Measurements from ENCODE around the gene TECTB. TPM values are rescaled to one million over a fixed set of nuclear protein-coding genes. Genes with fewer than 3 reads are reported as not detected.

Gene TECTB
- total and polyA plus RNA-seq, 2 donors, result 0.05 to 0.21 TPM

GRCh38 chr10:112345743-112346142 is 62.5 kb downstream of the TECTB start:
- 98% methylated on average over 9 of the region's 9 CpGs for WGBS

GRCh38 chr10:112346774-112347173 is 63.6 kb downstream of the TECTB start:
- H3K4me1 ChIP-seq (ENCODE audit: control insufficient read depth in 2 of 2, insufficient read depth in 2 of 2, low read length in 2 of 2), result no peaks in the 10 kb centered on the region
- 96% methylated on average over 5 of the region's 5 CpGs for WGBS
- H3K9me3 ChIP-seq (ENCODE audit: control insufficient read depth in 2 of 2, insufficient read depth in 1 of 2, low read length in 1 of 2), result no peaks in the 10 kb centered on the region
- no peak for DNase-seq (ENCODE audit: low read depth in 6 of 9, low spot score in 9 of 9)
- H3K4me3 ChIP-seq (ENCODE audit: low read length in 2 of 2), result no peak overlapping the region
- no peaks in the 10 kb centered on the region for H3K27me3 ChIP-seq (ENCODE audit: control insufficient read depth in 2 of 2, insufficient read depth in 1 of 2, low read length in 1 of 2)
- no peaks in the 10 kb centered on the region for H3K36me3 ChIP-seq (ENCODE audit: control insufficient read depth in 2 of 2, insufficient read depth in 2 of 2, low read length in 1 of 2)
- H3K27ac ChIP-seq (ENCODE audit: low read depth in 1 of 2, low read length in 1 of 2), result no peak overlapping the region

More at GRCh38 chr10:112345743-112346142, 62.5 kb downstream of the TECTB start:
- Histone ChIP-seq H3K4me3 (ENCODE audit: low read length in 2 of 2) (no peak overlapping the region), H3K27ac (ENCODE audit: low read depth in 1 of 2, low read length in 1 of 2) (no peak overlapping the region), H3K27me3 (ENCODE audit: control insufficient read depth in 2 of 2, insufficient read depth in 1 of 2, low read length in 1 of 2) (no peaks in the 10 kb centered on the region), H3K36me3 (ENCODE audit: control insufficient read depth in 2 of 2, insufficient read depth in 2 of 2, low read length in 1 of 2) (no peaks in the 10 kb centered on the region), H3K9me3 (ENCODE audit: control insufficient read depth in 2 of 2, insufficient read depth in 1 of 2, low read length in 1 of 2) (no peaks in the 10 kb centered on the region), H3K4me1 (ENCODE audit: control insufficient read depth in 2 of 2, insufficient read depth in 2 of 2, low read length in 2 of 2) (no peaks in the 10 kb centered on the region)
- no peak for DNase-seq (ENCODE audit: low read depth in 6 of 9, low spot score in 9 of 9)

GRCh38 chr10:112347709-112348671 is 64.8 kb downstream of the TECTB start:
- Histone ChIP-seq H3K9me3 (ENCODE audit: control insufficient read depth in 2 of 2, insufficient read depth in 1 of 2, low read length in 1 of 2) (no peaks in the 10 kb centered on the region), H3K4me1 (ENCODE audit: control insufficient read depth in 2 of 2, insufficient read depth in 2 of 2, low read length in 2 of 2) (no peaks in the 10 kb centered on the region), H3K36me3 (ENCODE audit: control insufficient read depth in 2 of 2, insufficient read depth in 2 of 2, low read length in 1 of 2) (no peaks in the 10 kb centered on the region), H3K4me3 (ENCODE audit: low read length in 2 of 2) (no peak overlapping the region), H3K27ac (ENCODE audit: low read depth in 1 of 2, low read length in 1 of 2) (no peak overlapping the region), H3K27me3 (ENCODE audit: control insufficient read depth in 2 of 2, insufficient read depth in 1 of 2, low read length in 1 of 2) (no peaks in the 10 kb centered on the region)
- DNase-seq (ENCODE audit: low read depth in 6 of 9, low spot score in 9 of 9), result no peak
- WGBS, result 93% methylated on average over 12 of the region's 12 CpGs

- H3K4me3 ChIP-seq (ENCODE audit: low read length in 2 of 2), result no peak overlapping the region
- H3K9me3 ChIP-seq (ENCODE audit: control insufficient read depth in 2 of 2, insufficient read depth in 1 of 2, low read length in 1 of 2), result no peaks in the 10 kb centered on the region
- H3K27ac ChIP-seq (ENCODE audit: low read depth in 1 of 2, low read length in 1 of 2), result no peak overlapping the region
- H3K27me3 ChIP-seq (ENCODE audit: control insufficient read depth in 2 of 2, insufficient read depth in 1 of 2, low read length in 1 of 2), result no peaks in the 10 kb centered on the region
- no peaks in the 10 kb centered on the region for H3K4me1 ChIP-seq (ENCODE audit: control insufficient read depth in 2 of 2, insufficient read depth in 2 of 2, low read length in 2 of 2)
- 98% methylated on average over 1 of the region's 1 CpG for WGBS
- no peak for DNase-seq (ENCODE audit: low read depth in 6 of 9, low spot score in 9 of 9)
- H3K36me3 ChIP-seq (ENCODE audit: control insufficient read depth in 2 of 2, insufficient read depth in 2 of 2, low read length in 1 of 2), result no peaks in the 10 kb centered on the region
These were observed 65.6 kb downstream of the TECTB start for GRCh38 chr10:112348759-112349158.

- WGBS, result 97% methylated on average over 46 of the region's 46 CpGs
These were observed 66.4 kb downstream of the TECTB start for GRCh38 chr10:112349521-112350085.

GRCh38 chr10:112351146-112351545 is 67.9 kb downstream of the TECTB start:
- H3K36me3 ChIP-seq (ENCODE audit: control insufficient read depth in 2 of 2, insufficient read depth in 2 of 2, low read length in 1 of 2), result no peaks in the 10 kb centered on the region
- WGBS, result 96% methylated on average over 8 of the region's 8 CpGs
- no peak for DNase-seq (ENCODE audit: low read depth in 6 of 9, low spot score in 9 of 9)
- H3K27me3 ChIP-seq (ENCODE audit: control insufficient read depth in 2 of 2, insufficient read depth in 1 of 2, low read length in 1 of 2), result no peaks in the 10 kb centered on the region
- no peak overlapping the region for H3K27ac ChIP-seq (ENCODE audit: low read depth in 1 of 2, low read length in 1 of 2)
- H3K9me3 ChIP-seq (ENCODE audit: control insufficient read depth in 2 of 2, insufficient read depth in 1 of 2, low read length in 1 of 2), result no peaks in the 10 kb centered on the region
- H3K4me3 ChIP-seq (ENCODE audit: low read length in 2 of 2), result no peak overlapping the region
- H3K4me1 ChIP-seq (ENCODE audit: control insufficient read depth in 2 of 2, insufficient read depth in 2 of 2, low read length in 2 of 2), result no peaks in the 10 kb centered on the region

More at GRCh38 chr10:112349521-112350085, 66.4 kb downstream of the TECTB start:
- Histone ChIP-seq H3K4me3 (ENCODE audit: low read length in 2 of 2) (no peak overlapping the region), H3K9me3 (ENCODE audit: control insufficient read depth in 2 of 2, insufficient read depth in 1 of 2, low read length in 1 of 2) (no peaks in the 10 kb centered on the region), H3K27me3 (ENCODE audit: control insufficient read depth in 2 of 2, insufficient read depth in 1 of 2, low read length in 1 of 2) (no peaks in the 10 kb centered on the region), H3K4me1 (ENCODE audit: control insufficient read depth in 2 of 2, insufficient read depth in 2 of 2, low read length in 2 of 2) (no peaks in the 10 kb centered on the region), H3K36me3 (ENCODE audit: control insufficient read depth in 2 of 2, insufficient read depth in 2 of 2, low read length in 1 of 2) (no peaks in the 10 kb centered on the region), H3K27ac (ENCODE audit: low read depth in 1 of 2, low read length in 1 of 2) (no peak overlapping the region)
- no peak for DNase-seq (ENCODE audit: low read depth in 6 of 9, low spot score in 9 of 9)

GRCh38 chr10:112352044-112352443 is 68.8 kb downstream of the TECTB start:
- Histone ChIP-seq H3K4me1 (ENCODE audit: control insufficient read depth in 2 of 2, insufficient read depth in 2 of 2, low read length in 2 of 2) (no peaks in the 10 kb centered on the region), H3K36me3 (ENCODE audit: control insufficient read depth in 2 of 2, insufficient read depth in 2 of 2, low read length in 1 of 2) (no peaks in the 10 kb centered on the region), H3K4me3 (ENCODE audit: low read length in 2 of 2) (no peak overlapping the region), H3K9me3 (ENCODE audit: control insufficient read depth in 2 of 2, insufficient read depth in 1 of 2, low read length in 1 of 2) (no peaks in the 10 kb centered on the region), H3K27me3 (ENCODE audit: control insufficient read depth in 2 of 2, insufficient read depth in 1 of 2, low read length in 1 of 2) (no peaks in the 10 kb centered on the region), H3K27ac (ENCODE audit: low read depth in 1 of 2, low read length in 1 of 2) (no peak overlapping the region)
- DNase-seq (ENCODE audit: low read depth in 6 of 9, low spot score in 9 of 9), result no peak
- 81% methylated on average over 3 of the region's 3 CpGs for WGBS

- Histone ChIP-seq H3K4me3 (ENCODE audit: low read length in 2 of 2) (no peak overlapping the region), H3K9me3 (ENCODE audit: control insufficient read depth in 2 of 2, insufficient read depth in 1 of 2, low read length in 1 of 2) (no peaks in the 10 kb centered on the region), H3K4me1 (ENCODE audit: control insufficient read depth in 2 of 2, insufficient read depth in 2 of 2, low read length in 2 of 2) (no peaks in the 10 kb centered on the region), H3K36me3 (ENCODE audit: control insufficient read depth in 2 of 2, insufficient read depth in 2 of 2, low read length in 1 of 2) (no peaks in the 10 kb centered on the region), H3K27me3 (ENCODE audit: control insufficient read depth in 2 of 2, insufficient read depth in 1 of 2, low read length in 1 of 2) (no peaks in the 10 kb centered on the region), H3K27ac (ENCODE audit: low read depth in 1 of 2, low read length in 1 of 2) (no peak overlapping the region)
- no peak for DNase-seq (ENCODE audit: low read depth in 6 of 9, low spot score in 9 of 9)
These were observed 69.8 kb downstream of the TECTB start for GRCh38 chr10:112353046-112353445.
